GM19372 (cell line): ENCODE measurements around the gene MYO15A.
"Not testable (repeated sequence)": the region's sequence is repeated elsewhere in the genome, so short reads cannot be mapped to it uniquely, and the experiment has no call there.

Experiments used
- ATAC-seq: cut with Tn5 transposase; IDR thresholded peaks from one replicate; pipeline ENCODE4 v1.9.1; 2021; ENCODE audit warnings: mild to moderate bottlenecking, low read depth, moderate library complexity; ENCODE audit not compliant: unreplicated experiment

MYO15A gene

GRCh38 chr17:18203308-18203707, 94.8 kb downstream of the MYO15A start:
- ATAC-seq = no peak

GRCh38 chr17:18205861-18206260, 97.3 kb downstream of the MYO15A start:
- no peak for ATAC-seq

GRCh38 chr17:18206962-18207361, 98.4 kb downstream of the MYO15A start:
- ATAC-seq = no peak

- ATAC-seq = no peak
These were observed 99.5 kb downstream of the MYO15A start for GRCh38 chr17:18208092-18208491.

GRCh38 chr17:18213666-18214270, 105.2 kb downstream of the MYO15A start:
- ATAC-seq = no peak

GRCh38 chr17:18216906-18217305, 108.3 kb downstream of the MYO15A start:
- ATAC-seq = not testable (repeated sequence)

- no peak for ATAC-seq
These were observed 109.0 kb downstream of the MYO15A start for GRCh38 chr17:18217412-18218015.

GRCh38 chr17:18218756-18219415, 110.3 kb downstream of the MYO15A start:
- no peak for ATAC-seq

- ATAC-seq = no peak
These were observed 115.5 kb downstream of the MYO15A start for GRCh38 chr17:18224053-18224386.

- no peak for ATAC-seq
These were observed 116.0 kb downstream of the MYO15A start for GRCh38 chr17:18224387-18225120.

- ATAC-seq = peak; percentile 97
These were observed 116.6 kb downstream of the MYO15A start, which contains the start of gene LLGL1 for GRCh38 chr17:18225121-18225641. Gene LLGL1 (plus strand): TSS chr17:18225635. CDS start chr17:18225683, 48 bp downstream.

- peak; percentile 10 for ATAC-seq
These were observed 117.2 kb downstream of the MYO15A start for GRCh38 chr17:18225642-18226283.

GRCh38 chr17:18226284-18226945, 117.9 kb downstream of the MYO15A start:
- no peak for ATAC-seq

GRCh38 chr17:18227635-18228034, 119.1 kb downstream of the MYO15A start:
- ATAC-seq = no peak

GRCh38 chr17:18228176-18228682, 119.7 kb downstream of the MYO15A start:
- ATAC-seq = no peak

- ATAC-seq = no peak
These were observed 120.7 kb downstream of the MYO15A start for GRCh38 chr17:18229254-18229653.
